ENCODE results near the gene PPFIA3. TPM values are rescaled to one million over a fixed set of nuclear protein-coding genes. Genes with fewer than 3 reads are reported as not detected.
"Not testable (repeated sequence)": the region's sequence is repeated elsewhere in the genome, so short reads cannot be mapped to it uniquely, and the experiment has no call there.

The PPFIA3 gene
- polyA plus RNA-seq, 3 donors: 6.7 to 9.4 (median 9.0) TPM

DNA sequence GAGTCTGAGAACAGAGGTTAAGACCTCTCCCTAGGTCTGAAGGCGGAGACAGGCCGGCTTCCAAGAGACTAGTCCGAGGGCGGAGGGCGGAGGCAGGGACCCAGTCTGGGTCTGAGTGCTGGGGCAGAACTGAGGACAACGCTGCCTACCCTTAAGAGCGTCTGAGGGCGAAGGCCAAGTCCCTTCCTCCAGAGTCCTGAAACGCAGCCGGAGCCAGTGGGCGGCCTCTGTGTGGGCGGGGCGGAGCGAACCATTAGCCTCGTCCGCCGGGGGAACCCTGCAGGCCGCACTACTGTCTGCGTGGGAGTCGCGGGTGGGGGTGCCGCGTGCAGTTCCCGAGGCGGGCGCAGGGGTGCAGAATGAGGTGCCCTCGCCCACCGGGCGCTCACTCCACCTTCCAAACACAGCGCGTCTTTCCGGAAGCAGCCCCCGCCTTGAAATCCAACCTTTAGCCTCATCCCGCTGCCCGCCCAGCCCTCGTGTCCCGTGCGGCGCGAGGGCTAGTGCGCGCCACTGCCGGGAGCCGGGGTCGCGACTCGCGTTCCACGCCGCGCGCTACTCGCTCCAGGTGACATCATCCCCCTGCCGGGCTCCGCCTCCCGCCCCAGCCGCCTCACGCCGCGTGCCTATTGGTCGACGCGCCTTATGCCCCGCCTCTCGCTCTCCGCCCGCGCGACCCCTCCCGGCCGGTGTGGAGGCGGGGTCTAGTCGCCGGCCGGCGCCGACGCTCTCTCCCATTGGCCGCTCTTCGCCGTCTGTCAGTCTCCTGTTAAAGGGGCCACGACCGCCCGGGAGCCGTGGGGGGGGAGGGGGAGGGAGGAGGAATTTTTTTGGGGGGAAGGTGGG, 556 bp upstream of the PPFIA3 start, which contains the start of gene C19orf73:
C19orf73 (minus strand) TSS at position 579 of the 846 bp plus-strand sequence; CDS start at position 458, 121 bp downstream.
- peak; percentile 91 for DNase-seq

DNA sequence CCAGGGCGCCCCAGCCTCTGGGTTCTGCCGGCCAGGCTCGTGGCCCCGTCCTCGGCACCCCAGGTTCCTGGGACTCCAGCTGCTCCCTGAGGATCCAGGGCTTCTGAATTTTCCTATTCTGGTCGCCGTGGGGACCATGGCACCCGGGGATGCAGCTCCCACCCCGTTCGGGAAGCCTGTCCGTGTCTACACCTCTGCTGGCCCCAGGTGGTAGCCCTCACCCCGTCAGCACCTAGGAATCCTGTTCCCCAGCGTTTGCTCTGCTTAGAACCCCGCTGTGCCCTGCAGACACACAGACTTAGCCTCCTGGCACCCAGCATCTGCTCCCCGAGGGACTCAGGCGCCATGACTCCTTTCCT, 960 bp downstream of the PPFIA3 start:
- no peak for DNase-seq

DNA sequence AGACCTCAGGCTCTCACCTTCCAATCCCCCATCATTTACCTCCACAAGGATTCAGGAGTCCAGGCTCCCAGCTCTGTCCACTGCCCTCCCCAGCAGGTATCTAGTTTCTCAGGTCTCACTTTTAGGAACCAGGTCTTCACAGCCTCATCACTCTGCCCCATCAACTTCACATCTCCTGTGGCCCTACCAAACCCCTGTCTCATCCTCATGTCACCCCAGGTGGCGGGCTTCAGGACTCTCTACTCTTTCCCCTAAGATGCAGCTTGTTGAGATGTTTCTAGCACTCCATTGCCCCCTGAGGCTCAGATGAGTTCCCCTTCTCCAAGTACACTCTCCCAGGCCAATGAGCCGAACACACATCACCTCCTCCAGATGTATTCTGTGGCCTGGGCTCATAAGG, 1.5 kb downstream of the PPFIA3 start:
- no peak for DNase-seq

DNA sequence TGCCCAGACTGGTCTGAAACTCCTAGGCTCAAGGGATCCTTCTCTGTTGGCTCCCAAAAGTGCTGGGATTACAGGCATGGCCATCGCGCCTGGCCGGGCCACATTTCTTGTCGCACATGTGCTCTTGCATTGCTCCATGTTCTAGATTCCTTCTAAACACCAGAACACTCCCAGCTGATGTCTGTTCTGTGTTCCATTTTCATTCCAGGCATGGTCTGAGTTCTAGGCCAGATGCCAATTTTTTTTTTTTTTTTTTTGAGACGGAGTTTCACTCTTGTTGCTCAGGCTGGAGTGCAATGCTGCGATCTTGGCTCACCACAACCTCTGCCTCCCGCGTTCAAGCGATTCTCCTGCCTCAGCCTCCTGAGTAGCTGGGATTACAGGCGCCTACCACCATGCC, 2.5 kb downstream of the PPFIA3 start:
- DNase-seq: not testable (repeated sequence)

DNA sequence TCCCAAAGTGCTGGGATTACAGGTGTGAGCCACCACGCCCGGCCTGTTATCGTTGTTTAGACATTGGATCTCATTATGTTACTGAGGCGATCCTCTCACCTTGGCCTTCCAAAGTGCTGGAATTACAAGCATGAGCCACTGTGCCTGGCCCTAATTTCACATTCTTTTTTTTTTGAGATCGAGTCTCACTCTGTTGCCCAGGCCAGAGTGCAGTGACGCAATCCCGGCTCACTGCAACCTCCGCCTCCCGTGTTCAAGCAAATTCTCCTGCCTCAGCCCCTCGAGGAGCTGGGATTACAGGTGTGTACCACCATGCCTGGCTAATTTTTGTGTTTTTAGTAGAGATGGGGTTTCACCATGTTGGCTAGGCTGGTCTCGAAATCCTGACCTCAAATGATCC, 3.9 kb downstream of the PPFIA3 start:
- not testable (repeated sequence) for DNase-seq

DNA sequence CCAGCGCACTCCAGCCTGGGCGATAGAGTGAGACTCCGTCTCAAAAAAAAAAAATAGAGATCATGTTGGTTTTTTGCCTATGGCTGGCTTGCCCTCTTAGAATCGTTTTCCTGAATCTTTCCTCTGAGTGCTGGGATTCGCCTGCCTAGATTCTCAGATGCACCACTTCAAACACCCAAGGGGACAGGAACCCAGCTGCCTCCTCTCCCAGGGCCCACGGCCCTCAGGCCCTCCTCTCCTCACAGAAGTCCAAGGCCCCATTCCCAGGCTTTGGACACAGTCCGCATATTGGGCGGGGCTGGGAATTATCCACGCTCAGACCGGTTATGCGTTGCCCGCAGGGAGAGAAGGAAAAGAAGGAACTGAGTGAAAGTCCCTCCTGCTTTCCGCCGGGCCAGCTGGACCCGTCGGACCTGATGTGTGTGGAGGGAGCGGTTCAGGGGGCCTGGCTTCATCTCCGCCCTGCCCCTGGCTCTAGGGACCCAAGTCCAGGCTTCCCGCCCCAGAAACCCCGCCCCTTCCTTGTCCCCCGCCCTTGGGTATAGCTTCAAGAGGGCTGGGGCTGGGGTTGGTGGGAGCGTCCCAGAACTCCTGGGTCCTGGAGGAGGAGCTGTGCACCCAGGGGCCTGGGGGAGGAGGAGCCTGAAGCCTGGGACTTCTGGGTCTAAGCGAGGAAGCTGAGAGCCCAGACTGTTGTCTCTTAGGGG, 5.8 kb downstream of the PPFIA3 start:
- DNase-seq: no peak

DNA sequence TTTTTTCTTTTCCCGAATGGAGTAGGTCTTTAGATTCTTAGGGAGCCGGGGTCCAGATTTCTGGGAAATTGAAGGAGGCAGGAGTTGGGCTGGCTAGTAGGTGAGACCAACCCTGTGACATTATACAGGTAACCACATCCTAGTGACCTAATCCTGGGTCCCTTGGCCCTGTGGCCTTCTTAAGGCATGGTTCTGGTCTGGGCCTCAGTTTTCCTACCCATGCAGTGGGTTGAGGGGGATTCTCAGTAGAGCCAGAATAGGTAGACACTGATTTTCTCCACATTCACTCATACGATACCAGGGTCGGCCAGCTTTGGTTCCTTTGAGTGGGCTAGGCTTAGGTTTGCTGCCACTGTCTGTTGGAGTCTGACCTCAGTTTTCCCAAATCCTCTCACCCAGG, 7.2 kb downstream of the PPFIA3 start:
- DNase-seq: no peak

DNA sequence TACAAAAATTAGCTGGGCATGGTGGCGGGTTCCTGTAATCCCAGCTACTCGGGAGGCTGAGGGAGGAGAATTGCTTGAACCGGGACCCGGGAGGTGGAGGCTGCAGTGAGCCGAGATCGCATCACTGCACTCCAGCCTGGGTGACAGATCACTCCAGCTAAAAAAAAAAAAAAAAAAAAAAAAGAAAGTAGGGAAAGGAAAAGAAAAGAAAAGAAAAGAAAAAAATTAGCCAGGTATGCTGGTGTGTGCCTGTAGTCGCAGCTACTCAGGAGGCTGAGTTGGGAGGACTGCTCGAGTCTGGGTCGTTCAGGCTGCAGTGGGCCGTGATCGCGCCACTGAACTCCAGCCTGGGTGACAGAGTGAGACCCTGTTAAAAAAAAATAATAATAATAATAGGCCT, 7.9 kb downstream of the PPFIA3 start:
- not testable (repeated sequence) for DNase-seq

DNA sequence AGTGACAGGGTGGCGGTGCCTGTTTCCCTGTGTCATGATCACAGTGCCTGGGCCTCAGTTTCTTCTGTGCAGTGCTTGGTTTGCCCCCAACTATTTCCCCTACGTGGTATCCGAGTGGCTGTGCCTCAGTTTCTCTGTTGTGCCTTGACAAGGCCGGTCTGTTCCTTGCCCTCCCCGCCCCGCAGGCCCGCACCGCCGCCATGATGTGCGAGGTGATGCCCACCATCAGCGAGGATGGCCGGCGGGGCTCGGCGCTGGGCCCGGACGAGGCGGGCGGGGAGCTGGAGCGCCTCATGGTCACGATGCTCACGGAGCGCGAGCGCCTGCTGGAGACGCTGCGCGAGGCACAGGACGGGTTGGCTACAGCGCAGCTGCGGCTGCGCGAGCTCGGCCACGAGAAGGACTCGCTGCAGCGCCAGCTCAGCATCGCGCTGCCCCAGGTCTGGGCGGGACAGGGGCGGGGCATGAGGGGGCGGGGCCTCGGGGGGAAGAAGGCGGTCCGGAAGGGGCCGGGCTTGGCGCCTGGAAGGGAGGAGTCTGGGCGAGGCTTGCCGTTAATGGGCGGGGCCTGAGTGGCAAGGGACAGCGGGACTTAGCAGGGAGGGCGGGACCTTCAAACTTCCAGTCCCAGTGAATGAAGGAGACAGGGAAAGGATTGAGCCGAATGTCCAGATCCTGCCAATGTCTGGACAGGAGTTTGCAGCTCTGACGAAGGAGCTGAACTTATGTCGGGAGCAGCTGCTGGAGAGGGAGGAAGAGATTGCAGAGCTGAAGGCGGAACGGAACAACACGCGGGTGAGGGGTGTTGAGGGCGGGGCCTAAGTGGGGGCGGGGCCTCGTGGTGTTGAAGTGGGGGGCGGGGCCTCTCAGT, 8.6 kb downstream of the PPFIA3 start:
- peak; percentile 96 for DNase-seq

DNA sequence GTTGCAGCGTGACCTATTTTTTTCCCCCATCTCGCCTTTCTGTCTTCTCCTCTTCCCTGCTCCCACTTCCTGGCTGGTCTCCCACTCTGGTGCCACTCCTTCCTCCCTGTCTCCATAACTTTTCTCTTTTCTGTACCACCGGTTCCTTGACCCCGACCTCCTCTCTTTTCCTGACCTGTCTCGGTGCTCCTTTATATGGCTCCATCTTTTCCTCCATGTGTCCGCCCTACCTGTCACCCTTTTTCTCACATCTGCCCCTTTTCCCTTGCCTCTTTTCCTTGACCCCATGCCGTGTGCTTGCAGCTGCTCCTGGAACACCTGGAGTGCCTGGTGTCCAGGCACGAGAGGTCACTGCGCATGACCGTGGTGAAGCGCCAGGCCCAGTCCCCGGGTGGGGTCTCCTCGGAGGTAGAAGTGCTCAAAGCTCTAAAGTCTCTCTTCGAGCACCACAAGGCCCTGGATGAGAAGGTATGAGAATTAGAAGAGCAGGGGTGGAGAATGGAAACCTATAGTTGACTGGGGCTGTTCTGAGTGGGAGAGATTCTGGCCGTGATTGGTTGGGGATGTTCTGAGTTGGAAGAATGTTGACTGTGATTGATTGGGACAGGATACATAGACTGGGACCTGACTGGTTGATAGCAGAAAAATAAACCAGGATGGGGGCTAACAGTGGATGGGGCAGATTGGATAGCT, 9.3 kb downstream of the PPFIA3 start:
- DNase-seq: no peak

DNA sequence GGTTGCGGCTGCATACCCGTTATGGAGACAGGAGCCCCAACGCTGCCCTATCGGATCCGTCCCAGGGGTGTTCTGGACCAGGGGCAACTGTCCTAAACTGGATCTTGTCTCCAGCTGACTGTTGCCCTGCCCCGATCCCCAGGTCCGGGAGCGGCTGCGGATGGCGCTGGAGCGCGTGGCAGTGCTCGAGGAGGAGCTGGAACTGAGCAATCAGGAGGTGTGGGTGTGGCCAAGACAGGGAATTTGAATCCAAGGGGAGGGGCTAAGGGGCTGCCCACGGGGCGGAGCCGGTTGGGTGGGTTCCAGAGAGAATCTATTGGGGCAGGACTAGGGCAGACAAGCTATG, 9.9 kb downstream of the PPFIA3 start:
- DNase-seq: no peak

DNA sequence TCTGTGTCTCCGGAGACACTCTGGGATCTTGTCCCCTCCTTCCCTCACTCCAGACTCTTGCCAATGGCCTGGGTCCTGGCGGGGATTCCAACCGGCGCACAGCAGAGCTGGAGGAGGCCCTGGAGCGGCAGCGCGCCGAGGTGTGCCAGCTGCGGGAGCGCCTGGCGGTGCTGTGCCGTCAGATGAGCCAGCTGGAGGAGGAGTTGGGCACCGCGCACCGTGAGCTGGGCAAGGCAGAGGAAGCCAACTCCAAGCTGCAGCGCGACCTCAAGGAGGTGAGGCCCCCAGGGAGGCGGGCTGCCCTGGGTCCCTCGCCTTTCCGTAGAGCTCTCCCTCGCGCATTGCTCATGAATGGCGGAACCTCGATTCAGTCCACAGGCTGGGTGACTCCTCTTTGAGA, 11.0 kb downstream of the PPFIA3 start:
- DNase-seq: no peak

DNA sequence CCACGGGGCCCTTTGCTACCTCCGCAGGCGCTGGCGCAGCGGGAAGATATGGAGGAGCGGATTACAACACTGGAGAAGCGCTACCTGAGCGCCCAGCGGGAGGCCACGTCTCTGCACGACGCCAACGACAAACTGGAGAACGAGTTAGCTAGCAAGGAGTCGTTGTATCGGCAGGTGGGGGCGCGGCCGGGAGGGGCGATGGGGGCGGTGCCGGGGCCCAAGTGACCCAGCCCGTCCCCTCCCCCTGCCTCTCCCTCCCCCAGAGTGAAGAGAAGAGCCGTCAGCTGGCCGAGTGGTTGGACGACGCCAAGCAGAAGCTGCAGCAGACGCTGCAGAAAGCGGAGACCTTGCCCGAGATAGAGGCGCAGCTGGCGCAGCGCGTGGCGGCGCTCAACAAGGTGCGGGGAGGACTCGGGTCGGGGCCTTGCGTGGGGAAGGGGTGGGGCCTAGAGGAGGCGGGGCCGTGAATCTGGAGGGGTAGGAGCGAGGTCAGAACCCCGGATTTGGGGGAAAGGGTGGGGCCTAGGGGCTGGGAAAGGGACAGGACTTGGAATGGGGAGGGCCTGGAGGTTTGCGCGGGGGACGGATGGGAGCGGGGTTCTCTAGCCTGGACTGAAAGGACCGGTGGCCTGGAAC, 13.7 kb downstream of the PPFIA3 start:
- DNase-seq: no peak

DNA sequence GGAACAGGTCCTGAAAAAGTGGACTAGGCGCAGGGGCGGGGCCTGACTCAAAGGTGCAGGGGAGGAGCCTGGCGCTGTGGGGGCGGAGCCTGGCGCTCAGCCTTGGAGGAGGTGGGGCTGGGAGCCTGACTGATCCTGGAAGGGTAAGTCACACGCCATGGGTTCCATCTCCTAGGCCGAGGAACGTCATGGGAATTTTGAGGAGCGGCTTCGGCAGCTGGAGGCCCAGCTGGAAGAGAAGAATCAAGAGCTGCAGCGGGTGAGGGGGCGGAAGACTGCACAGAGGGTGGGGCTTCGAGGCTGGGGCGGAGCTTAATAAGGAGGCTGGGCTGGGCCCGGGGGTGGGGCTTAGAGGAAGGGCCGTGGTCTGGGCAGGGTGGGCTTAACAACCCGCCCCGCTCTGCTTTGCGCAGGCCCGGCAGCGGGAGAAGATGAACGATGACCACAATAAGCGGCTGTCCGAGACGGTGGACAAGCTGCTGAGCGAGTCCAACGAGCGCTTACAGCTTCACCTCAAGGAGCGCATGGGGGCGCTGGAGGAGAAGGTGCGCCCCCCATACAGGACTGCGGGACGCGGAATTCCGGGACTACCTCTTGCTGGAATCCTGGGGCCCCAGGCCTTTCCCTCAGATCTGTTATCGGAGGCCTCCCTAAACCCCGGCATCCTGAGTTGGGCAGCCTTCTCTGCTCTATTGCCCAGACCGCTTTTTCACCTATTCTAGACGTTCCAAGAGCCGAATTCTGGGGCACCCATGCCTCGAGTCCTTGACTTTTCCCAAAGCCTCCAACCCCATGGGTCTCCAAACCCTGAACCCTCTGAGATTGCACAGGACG, 14.5 kb downstream of the PPFIA3 start:
- peak; percentile 77 for DNase-seq

DNA sequence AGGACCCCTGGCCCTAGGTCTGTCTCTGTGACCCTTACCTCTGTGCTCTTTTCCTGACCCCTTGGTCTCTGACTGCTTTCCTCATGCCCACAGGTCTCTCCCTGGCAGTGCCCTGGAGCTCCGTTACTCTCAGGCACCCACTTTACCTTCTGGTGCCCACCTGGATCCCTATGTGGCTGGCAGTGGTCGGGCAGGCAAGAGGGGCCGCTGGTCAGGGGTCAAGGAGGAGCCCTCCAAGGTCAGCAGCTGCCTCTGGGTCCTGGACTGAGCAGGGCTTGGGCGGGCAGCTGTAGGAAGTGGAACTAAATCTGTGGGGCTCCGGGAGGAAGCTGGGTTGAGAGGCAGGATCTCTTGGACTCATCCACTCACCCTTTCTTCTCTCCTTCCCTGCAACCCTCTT, 16.3 kb downstream of the PPFIA3 start:
- no peak for DNase-seq

DNA sequence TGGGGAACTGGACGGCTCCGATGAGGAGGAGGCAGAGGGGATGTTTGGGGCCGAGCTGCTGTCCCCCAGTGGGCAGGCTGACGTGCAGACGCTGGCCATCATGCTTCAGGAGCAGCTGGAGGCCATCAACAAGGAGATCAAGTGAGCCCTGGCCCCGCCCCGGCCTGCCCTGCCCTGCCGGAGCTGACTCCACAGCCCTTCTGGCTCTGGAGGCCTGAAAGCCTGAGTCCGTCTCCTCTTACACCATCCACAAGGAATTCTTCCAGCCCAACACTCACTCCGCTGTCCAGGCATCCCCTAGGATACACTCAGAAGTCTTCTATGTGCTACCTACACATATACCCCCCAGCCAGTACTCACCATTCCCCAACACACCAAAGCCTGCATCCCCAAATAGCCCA, 17.4 kb downstream of the PPFIA3 start:
- DNase-seq: no peak

DNA sequence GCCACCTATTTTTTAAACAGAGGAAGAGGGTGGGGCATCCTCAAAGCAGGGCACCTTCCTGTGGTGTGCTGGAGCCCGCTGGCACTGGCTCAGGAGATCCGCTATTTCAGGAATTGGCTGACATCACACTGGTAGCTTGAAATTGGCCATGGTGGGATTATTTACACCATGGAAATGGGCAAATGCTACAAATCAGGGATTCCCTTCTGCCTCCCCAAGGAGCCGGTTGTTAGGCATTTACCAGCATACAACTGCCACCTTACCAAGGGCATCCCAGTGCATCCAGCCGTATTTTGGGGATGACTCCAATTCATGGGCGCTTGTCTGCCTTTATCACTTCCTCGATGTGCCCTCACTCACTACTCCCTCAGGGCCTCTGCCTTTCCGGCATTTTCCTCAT, 21.6 kb downstream of the PPFIA3 start:
- no peak for DNase-seq

DNA sequence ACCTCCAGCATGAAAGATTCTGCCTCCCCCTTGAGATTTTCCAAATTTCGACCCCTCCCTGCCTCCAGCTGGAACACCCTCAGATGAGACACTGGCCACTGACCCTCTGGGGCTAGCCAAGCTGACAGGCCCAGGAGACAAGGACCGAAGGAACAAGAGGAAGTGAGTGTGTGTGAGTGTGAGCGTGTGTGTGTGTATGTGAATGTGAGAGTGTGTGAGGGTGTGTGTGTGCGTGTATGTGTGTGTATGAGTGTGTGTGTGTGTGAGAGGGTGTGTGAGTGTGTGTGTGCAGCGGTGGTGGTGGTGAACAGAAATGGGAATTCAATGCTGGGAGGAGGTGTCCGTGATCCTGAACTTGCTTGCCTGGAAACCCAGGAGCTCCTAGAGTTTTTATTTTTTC, 22.0 kb downstream of the PPFIA3 start:
- DNase-seq: no peak

DNA sequence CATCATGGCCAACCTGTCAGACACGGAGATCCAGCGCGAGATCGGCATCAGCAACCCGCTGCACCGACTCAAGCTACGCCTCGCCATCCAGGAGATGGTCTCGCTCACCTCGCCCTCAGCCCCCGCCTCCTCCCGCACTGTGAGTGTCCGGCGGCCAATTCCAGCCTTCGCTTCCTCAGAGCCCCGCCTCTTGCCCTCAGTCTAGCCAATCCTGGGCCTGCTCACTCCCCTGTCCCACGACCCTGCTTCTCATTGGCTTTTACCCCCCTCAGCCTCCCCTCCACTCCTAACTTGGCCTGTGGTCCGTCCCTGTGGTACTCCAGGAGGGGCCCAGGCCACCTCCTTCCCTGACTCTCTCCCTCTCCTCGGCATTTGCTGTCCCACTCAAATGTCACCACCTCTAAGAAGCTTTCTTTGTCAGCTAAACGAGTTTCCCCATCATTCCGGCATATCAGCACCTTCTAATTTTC, 23.6 kb downstream of the PPFIA3 start:
- DNase-seq: peak; percentile 92
